CD14-positive monocyte (primary cell): ENCODE measurements around the gene GNAT3. TPM values are rescaled to one million over a fixed set of nuclear protein-coding genes. Genes with fewer than 3 reads are reported as not detected.
A peak's percentile ranks its signal among the peaks of the same experiment; 100 is the strongest.

Experiments used
- DNase-seq, 3 donors: peaks; one replicate each; pipeline ENCODE4 v3.0.0-alpha.2; 2011 to 2022
- H2AFZ ChIP-seq: 2 replicates; pipeline ENCODE4 v1.6.0; 2012; ENCODE audit warnings: mild to moderate bottlenecking, low read depth, low read length, inconsistent platforms; ENCODE audit not compliant: insufficient read depth, poor library complexity, severe bottlenecking
- H3K27ac ChIP-seq, 2 donors: 1 replicate in 1 of 2; 2 replicates in 1 of 2; pipeline ENCODE4 v1.5.1; 2012 to 2013; ENCODE audit warnings: low read length in 2 of 2, control low read depth in 1 of 2, inconsistent platforms in 1 of 2, low read depth in 1 of 2, mild to moderate bottlenecking in 1 of 2
- H3K27me3 ChIP-seq, 2 donors: one replicate each; pipeline versions ENCODE4 v1.6.0 to v1.6.1; 2011 to 2013; ENCODE audit warnings: low read length in 2 of 2; ENCODE audit not compliant: control insufficient read depth in 2 of 2, insufficient read depth in 2 of 2
- H3K36me3 ChIP-seq, 2 donors: replicated peaks in 1 of 2; 1 replicate in 1 of 2; 2 replicates in 1 of 2; pipeline versions ENCODE4 v1.5.1 to v1.6.1; 2012 to 2013; ENCODE audit warnings: low read length in 2 of 2, control low read depth in 1 of 2, inconsistent platforms in 1 of 2, mild to moderate bottlenecking in 1 of 2; ENCODE audit not compliant: insufficient read depth in 2 of 2, control insufficient read depth in 1 of 2
- H3K4me1 ChIP-seq, 2 donors: 1 replicate in 1 of 2; 2 replicates in 1 of 2; pipeline versions ENCODE4 v1.5.1 to v1.6.1; 2012 to 2013; ENCODE audit warnings: low read length in 2 of 2, control low read depth in 1 of 2, inconsistent platforms in 1 of 2, mild to moderate bottlenecking in 1 of 2, moderate library complexity in 1 of 2; ENCODE audit not compliant: insufficient read depth in 2 of 2, control insufficient read depth in 1 of 2
- H3K4me2 ChIP-seq: replicated peaks from 2 replicates; pipeline ENCODE3; 2012; ENCODE audit warnings: low read length, moderate library complexity, mild to moderate bottlenecking; ENCODE audit not compliant: poor library complexity, severe bottlenecking; ENCODE audit errors: extremely low read depth
- H3K4me3 ChIP-seq, 3 experiments: fragments of 200-600 bp in 1 of 3; sonication (generic) in 1 of 3; replicated peaks in 1 of 3; 1 replicate in 2 of 3; 2 replicates in 1 of 3; pipeline ENCODE4 v1.5.1; 2011 to 2013; ENCODE audit warnings: low read length in 3 of 3, mild to moderate bottlenecking in 3 of 3, control low read depth in 2 of 3, low read depth in 2 of 3, inconsistent platforms in 1 of 3, moderate library complexity in 1 of 3
- H3K79me2 ChIP-seq: 2 replicates; pipeline ENCODE4 v1.6.0; 2012; ENCODE audit warnings: mild to moderate bottlenecking, control low read depth, inconsistent platforms, low read length, moderate library complexity; ENCODE audit not compliant: insufficient read depth
- H3K9ac ChIP-seq: 2 replicates; pipeline ENCODE4 v1.6.0; 2017; ENCODE audit warnings: low read length, mild to moderate bottlenecking; ENCODE audit not compliant: insufficient read depth, poor library complexity, severe bottlenecking
- H3K9me3 ChIP-seq, 2 donors: replicated peaks in 1 of 2; 1 replicate in 1 of 2; 2 replicates in 1 of 2; pipeline versions ENCODE4 v1.5.1 to v1.6.1; 2012 to 2013; ENCODE audit warnings: low read length in 2 of 2, control low read depth in 1 of 2; ENCODE audit not compliant: control insufficient read depth in 1 of 2, insufficient read depth in 1 of 2
- H4K20me1 ChIP-seq: 2 replicates; pipeline ENCODE4 v1.6.0; 2012; ENCODE audit warnings: mild to moderate bottlenecking, low read length, control low read depth, moderate library complexity; ENCODE audit not compliant: insufficient read depth
- H3K27ac Mint-ChIP-seq, 7 donors: one replicate each; pipeline ENCODE4 v1.8.0; 2020; ENCODE audit warnings: mild to moderate bottlenecking in 7 of 7, mixed read lengths in 7 of 7, moderate library complexity in 6 of 7, inconsistent platforms in 2 of 7
- H3K27me3 Mint-ChIP-seq, 3 donors: one replicate each; pipeline ENCODE4 v1.8.0; 2021 to 2022; ENCODE audit warnings: low read depth in 3 of 3, mild to moderate bottlenecking in 3 of 3, mixed read lengths in 3 of 3, moderate library complexity in 3 of 3, inconsistent platforms in 1 of 3
- H3K36me3 Mint-ChIP-seq, 2 donors: one replicate each; pipeline ENCODE4 v1.8.0; 2020; ENCODE audit warnings: mixed read lengths in 2 of 2, inconsistent platforms in 1 of 2, mild to moderate bottlenecking in 1 of 2
- H3K4me1 Mint-ChIP-seq: one replicate; pipeline ENCODE4 v1.8.0; 2020; ENCODE audit warnings: mild to moderate bottlenecking, mixed read lengths
- H3K4me3 Mint-ChIP-seq, 2 donors: one replicate each; pipeline ENCODE4 v1.8.0; 2020; ENCODE audit warnings: mild to moderate bottlenecking in 2 of 2, mixed read lengths in 2 of 2, moderate library complexity in 1 of 2
- H3K9me3 Mint-ChIP-seq, 7 donors: one replicate each; pipeline ENCODE4 v1.8.0; 2020 to 2022; ENCODE audit warnings: mixed read lengths in 7 of 7, mild to moderate bottlenecking in 6 of 7, moderate library complexity in 6 of 7, inconsistent platforms in 2 of 7
- CTCF ChIP-seq: fragments of 200-600 bp; IDR thresholded peaks from one replicate; pipeline ENCODE4 v1.8.0; 2022; ENCODE audit warnings: antibody characterized with exemption, mild to moderate bottlenecking
- WGBS: methylation state at CpG from one replicate; pipeline ENCODE4 v1.1.5; 2013; ENCODE audit warnings: missing lambda C conversion rate; ENCODE audit not compliant: insufficient coverage; 5-methylcytosine and 5-hydroxymethylcytosine counted together
- intact Hi-C, 2 donors: fragments of 100-400 bp; cut with micrococcal nuclease; formaldehyde crosslinking; loops; one replicate each; pipeline versions ENCODE4 v1.15.0 to v1.15.1; 2023
- polyA plus RNA-seq, 3 donors: library from polyadenylated mRNA; depleted of rRNA in 1 of 3; unstranded in 2 of 3; stranded (reverse) in 1 of 3; fragments of 300-500 nt in 2 of 3; fragments of >200 nt in 1 of 3; fragmentation: Illumina TruSeq in 2 of 3; gene quantifications; 1 replicate in 2 of 3; 2 replicates in 1 of 3; pipeline ENCODE4 v1.2.3, GENCODE V29; 2012 to 2021

GNAT3 gene
- polyA plus RNA-seq, 3 donors = not detected

- Histone ChIP-seq H3K4me1 (no peaks in the 10 kb centered on the region), H3K9ac (no peak overlapping the region), H3K36me3 (no peaks in the 10 kb centered on the region), H3K4me2 (no peak overlapping the region), H3K27me3 (no peaks in the 10 kb centered on the region), H2AFZ (no peak overlapping the region), H3K27ac (no peak overlapping the region), H3K9me3 (no peaks in the 10 kb centered on the region), H4K20me1 (no peaks in the 10 kb centered on the region), H3K4me3 (no peak overlapping the region), H3K79me2 (no peaks in the 10 kb centered on the region)
- no peak for TF ChIP-seq CTCF
- Mint-ChIP-seq H3K36me3 (no peaks in the 10 kb centered on the region), H3K27ac (no peak overlapping the region), H3K27me3 (peaks cover 0 to 1% (median 0%) of the 10 kb centered on the region in 3 donors), H3K4me1 (no peaks in the 10 kb centered on the region), H3K4me3 (no peak overlapping the region), H3K9me3 (peaks cover 0 to 2% (median 0%) of the 10 kb centered on the region in 7 donors)
- DNase-seq = no peak
- intact Hi-C loops = no loop called here
- WGBS = 100% methylated on average over 1 of the region's 2 CpGs
These were observed 97.5 kb downstream of the GNAT3 start for GRCh38 chr7:80414331-80414730.

GRCh38 chr7:80413383-80413945 lies 98.4 kb downstream of the GNAT3 start:
- Histone ChIP-seq H3K27me3 (no peaks in the 10 kb centered on the region), H3K4me3 (no peak overlapping the region), H3K9me3 (no peaks in the 10 kb centered on the region), H2AFZ (no peak overlapping the region), H3K36me3 (no peaks in the 10 kb centered on the region), H3K4me2 (no peak overlapping the region), H3K9ac (no peak overlapping the region), H3K79me2 (no peaks in the 10 kb centered on the region), H4K20me1 (no peaks in the 10 kb centered on the region), H3K4me1 (no peaks in the 10 kb centered on the region), H3K27ac (no peak overlapping the region)
- H3K4me3 Mint-ChIP-seq = no peak overlapping the region
- no peak for TF ChIP-seq CTCF
- peak overlapping the region in 1 of 7 donors; percentile 73 for H3K27ac Mint-ChIP-seq
- no peaks in the 10 kb centered on the region for H3K36me3 Mint-ChIP-seq
- H3K4me1 Mint-ChIP-seq = no peaks in the 10 kb centered on the region
- peaks cover 0 to 1% (median 0%) of the 10 kb centered on the region in 3 donors for H3K27me3 Mint-ChIP-seq
- peaks cover 0 to 2% (median 0%) of the 10 kb centered on the region in 7 donors for H3K9me3 Mint-ChIP-seq
- intact Hi-C loops = no loop called here
- no peak for DNase-seq
- no CpG with 5 or more reads among the region's 3 CpGs for WGBS
